Spleen (tissue), 7 donors: ENCODE measurements around the gene ABCC2.

Source experiments
- POLR2A ChIP-seq, 3 donors: fragments of 450-650 bp; IDR thresholded peaks; one replicate each; pipeline ENCODE4 v1.5.1; 2017; ENCODE audit warnings: antibody characterized with exemption in 3 of 3, mild to moderate bottlenecking in 1 of 3
- TF ChIP-seq, protein P1 (sequence below), 11 experiments: fragments of 200-600 bp in 7 of 11; fragments of 450-650 bp in 4 of 11; sonication (generic) in 4 of 11; IDR thresholded peaks in 8 of 11; conservative IDR thresholded peaks in 3 of 11; 1 replicate in 7 of 11; 2 replicates in 4 of 11; pipeline versions ENCODE4 v1.4.0 to v1.8.0; 2016 to 2021; ENCODE audit warnings: antibody characterized with exemption in 11 of 11, inconsistent platforms in 4 of 11, mild to moderate bottlenecking in 1 of 11
- donor health status: DM: no; HTN: no; CAD: no; lungs with moderate emphysema.
- donor health status: DM: no; HTN: no; CAD: no.
- donor health status: DM: no; HTN: no; CAD: no.

DNA sequence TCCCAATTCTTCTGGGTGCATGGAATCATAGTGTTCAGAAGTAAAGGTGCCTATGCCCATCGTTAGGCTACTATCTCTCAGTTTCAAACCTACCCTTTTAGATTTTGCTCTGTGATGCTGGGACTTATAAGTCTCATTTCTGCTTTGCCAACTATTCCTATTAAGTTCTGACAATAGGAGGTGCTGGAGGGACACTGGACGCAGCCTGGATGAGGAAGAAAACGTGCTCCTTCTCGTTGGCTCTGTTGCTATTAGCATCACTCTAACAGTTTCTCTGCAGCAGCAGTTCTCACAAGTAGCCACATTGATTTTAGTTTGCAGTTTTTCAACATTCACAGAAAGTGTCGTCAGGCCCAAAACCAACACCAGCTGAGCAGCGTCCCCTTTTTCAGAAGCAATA is 72.4 kb downstream of the ABCC2 start:
- TF ChIP-seq, protein P1, sequence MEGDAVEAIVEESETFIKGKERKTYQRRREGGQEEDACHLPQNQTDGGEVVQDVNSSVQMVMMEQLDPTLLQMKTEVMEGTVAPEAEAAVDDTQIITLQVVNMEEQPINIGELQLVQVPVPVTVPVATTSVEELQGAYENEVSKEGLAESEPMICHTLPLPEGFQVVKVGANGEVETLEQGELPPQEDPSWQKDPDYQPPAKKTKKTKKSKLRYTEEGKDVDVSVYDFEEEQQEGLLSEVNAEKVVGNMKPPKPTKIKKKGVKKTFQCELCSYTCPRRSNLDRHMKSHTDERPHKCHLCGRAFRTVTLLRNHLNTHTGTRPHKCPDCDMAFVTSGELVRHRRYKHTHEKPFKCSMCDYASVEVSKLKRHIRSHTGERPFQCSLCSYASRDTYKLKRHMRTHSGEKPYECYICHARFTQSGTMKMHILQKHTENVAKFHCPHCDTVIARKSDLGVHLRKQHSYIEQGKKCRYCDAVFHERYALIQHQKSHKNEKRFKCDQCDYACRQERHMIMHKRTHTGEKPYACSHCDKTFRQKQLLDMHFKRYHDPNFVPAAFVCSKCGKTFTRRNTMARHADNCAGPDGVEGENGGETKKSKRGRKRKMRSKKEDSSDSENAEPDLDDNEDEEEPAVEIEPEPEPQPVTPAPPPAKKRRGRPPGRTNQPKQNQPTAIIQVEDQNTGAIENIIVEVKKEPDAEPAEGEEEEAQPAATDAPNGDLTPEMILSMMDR (IDR thresholded peaks at IDR 0.05 in 8 of 11, conservative IDR thresholded peaks at IDR 0.05 in 3 of 11) = peak in 1 of 11 experiments; percentile 21
- no peak for TF ChIP-seq POLR2A (IDR thresholded peaks at IDR 0.05)
